Mesenchymal stem cell (in vitro differentiated cells and primary cell): Measurements from ENCODE around the gene TMEFF2.

Experiments used
- DNase-seq: peaks from one replicate; pipeline ENCODE4 v3.0.0-alpha.2; 2013
- H2AFZ ChIP-seq: one replicate; pipeline ENCODE4 v1.6.1; 2013; ENCODE audit warnings: low read depth, mild to moderate bottlenecking, control low read depth, inconsistent platforms, low read length, moderate library complexity
- H2AK5ac ChIP-seq: 2 replicates; pipeline ENCODE4 v1.6.1; 2013; ENCODE audit warnings: low read length, moderate library complexity, mild to moderate bottlenecking, inconsistent platforms; ENCODE audit not compliant: severe bottlenecking
- H2BK120ac ChIP-seq: one replicate; pipeline ENCODE4 v1.6.1; 2013; ENCODE audit warnings: low read depth, mild to moderate bottlenecking, inconsistent platforms, low read length, moderate library complexity
- H2BK12ac ChIP-seq, 2 experiments: one replicate each; pipeline ENCODE4 v1.6.1; 2013; ENCODE audit warnings: inconsistent platforms in 2 of 2, low read length in 2 of 2, mild to moderate bottlenecking in 2 of 2, moderate library complexity in 2 of 2, control low read depth in 1 of 2
- H2BK15ac ChIP-seq: one replicate; pipeline ENCODE4 v1.6.1; 2013; ENCODE audit warnings: mild to moderate bottlenecking, low read depth, inconsistent platforms; ENCODE audit not compliant: poor library complexity, severe bottlenecking
- H2BK5ac ChIP-seq: 2 replicates; pipeline ENCODE4 v1.6.1; 2013; ENCODE audit warnings: low read depth, mild to moderate bottlenecking, low read length, control low read depth, inconsistent platforms; ENCODE audit not compliant: poor library complexity, severe bottlenecking
- H3K14ac ChIP-seq, 2 experiments: one replicate each; pipeline ENCODE4 v1.6.1; 2013; ENCODE audit warnings: inconsistent platforms in 2 of 2, low read length in 2 of 2, control low read depth in 1 of 2, mild to moderate bottlenecking in 1 of 2, moderate library complexity in 1 of 2
- H3K18ac ChIP-seq, 2 experiments: one replicate each; pipeline ENCODE4 v1.6.1; 2013; ENCODE audit warnings: inconsistent platforms in 2 of 2, low read length in 2 of 2, control low read depth in 1 of 2, low read depth in 1 of 2, mild to moderate bottlenecking in 1 of 2
- H3K23ac ChIP-seq, 2 experiments: one replicate each; pipeline ENCODE4 v1.6.1; 2013; ENCODE audit warnings: inconsistent platforms in 2 of 2, low read length in 2 of 2, mild to moderate bottlenecking in 2 of 2, moderate library complexity in 2 of 2, control low read depth in 1 of 2
- H3K27ac ChIP-seq: 2 replicates; pipeline ENCODE4 v1.5.1; 2013; ENCODE audit warnings: mild to moderate bottlenecking, moderate library complexity, low read length, control low read depth, inconsistent platforms; ENCODE audit not compliant: poor library complexity, severe bottlenecking
- H3K27me3 ChIP-seq, 2 experiments: 2 replicates each; pipeline versions ENCODE4 v1.6.1 to v1.7.0; 2013; ENCODE audit warnings: low read length in 2 of 2, mild to moderate bottlenecking in 2 of 2, moderate library complexity in 2 of 2, control low read depth in 1 of 2, inconsistent platforms in 1 of 2; ENCODE audit not compliant: control insufficient read depth in 1 of 2, insufficient read depth in 1 of 2
- H3K36me3 ChIP-seq, 2 experiments: 2 replicates each; pipeline versions ENCODE4 v1.6.1 to v1.7.0; 2013; ENCODE audit warnings: low read length in 2 of 2, control low read depth in 1 of 2, inconsistent platforms in 1 of 2, low read depth in 1 of 2, mild to moderate bottlenecking in 1 of 2; ENCODE audit not compliant: insufficient read depth in 2 of 2, control insufficient read depth in 1 of 2
- H3K4ac ChIP-seq, 2 experiments: one replicate each; pipeline ENCODE4 v1.6.1; 2013; ENCODE audit warnings: inconsistent platforms in 2 of 2, low read length in 2 of 2, mild to moderate bottlenecking in 2 of 2, moderate library complexity in 2 of 2, control low read depth in 1 of 2, low read depth in 1 of 2
- H3K4me1 ChIP-seq: 2 replicates; pipeline ENCODE4 v1.6.1; 2013; ENCODE audit warnings: low read depth, low read length, control low read depth; ENCODE audit not compliant: control insufficient read depth, insufficient read depth
- H3K4me2 ChIP-seq: 2 replicates; pipeline ENCODE4 v1.6.1; 2013; ENCODE audit warnings: low read length, mild to moderate bottlenecking, inconsistent platforms; ENCODE audit not compliant: poor library complexity, severe bottlenecking
- H3K4me3 ChIP-seq, 2 experiments: 2 replicates each; pipeline versions ENCODE4 v1.5.1 to v1.7.0; 2013; ENCODE audit warnings: low read length in 2 of 2, mild to moderate bottlenecking in 2 of 2, control low read depth in 1 of 2, low read depth in 1 of 2; ENCODE audit not compliant: insufficient read depth in 1 of 2
- H3K79me1 ChIP-seq: replicated peaks from 2 replicates; pipeline ENCODE4 v1.6.1; 2013; ENCODE audit warnings: mild to moderate bottlenecking, control low read depth, low read length, inconsistent platforms; ENCODE audit not compliant: poor library complexity, severe bottlenecking
- H3K9ac ChIP-seq: 2 replicates; pipeline ENCODE4 v1.7.0; 2013; ENCODE audit warnings: mild to moderate bottlenecking, low read length, moderate library complexity
- H3K9me3 ChIP-seq: 2 replicates; pipeline ENCODE4 v1.7.0; 2013; ENCODE audit warnings: mild to moderate bottlenecking, low read length; ENCODE audit not compliant: control insufficient read depth
- H4K8ac ChIP-seq: one replicate; pipeline ENCODE4 v1.6.1; 2013; ENCODE audit warnings: inconsistent platforms, mild to moderate bottlenecking, low read length, moderate library complexity
- H4K91ac ChIP-seq: one replicate; pipeline ENCODE4 v1.6.1; 2013; ENCODE audit warnings: mild to moderate bottlenecking, low read length, inconsistent platforms
- WGBS: methylation state at CpG from one replicate; pipeline ENCODE4 v1.1.7; 2013; ENCODE audit warnings: mixed read lengths; 5-methylcytosine and 5-hydroxymethylcytosine counted together

Gene TMEFF2

GRCh38 chr2:192122946-192123345 is 71.8 kb downstream of the TMEFF2 start:
- H2AK5ac ChIP-seq, result no peak overlapping the region
- no peak overlapping the region for H2AFZ ChIP-seq
- H2BK12ac ChIP-seq, result no peak overlapping the region
- H3K14ac ChIP-seq, result no peak overlapping the region
- H3K4me3 ChIP-seq, result no peak overlapping the region
- no peak overlapping the region for H3K4ac ChIP-seq
- no peak for DNase-seq
- H3K79me1 ChIP-seq, result no peaks in the 10 kb centered on the region
- H3K27ac ChIP-seq, result no peak overlapping the region
- H3K9ac ChIP-seq, result no peak overlapping the region
- H4K8ac ChIP-seq, result no peak overlapping the region
- peaks cover 1% of the 10 kb centered on the region for H3K9me3 ChIP-seq
- no peaks in the 10 kb centered on the region for H3K36me3 ChIP-seq
- H3K18ac ChIP-seq, result no peak overlapping the region
- H3K4me2 ChIP-seq, result no peak overlapping the region
- no peak overlapping the region for H3K23ac ChIP-seq
- no peaks in the 10 kb centered on the region for H3K4me1 ChIP-seq
- no peak overlapping the region for H2BK5ac ChIP-seq
- no peak overlapping the region for H2BK15ac ChIP-seq
- H3K27me3 ChIP-seq, result no peaks in the 10 kb centered on the region
- no peak overlapping the region for H4K91ac ChIP-seq
- no peak overlapping the region for H2BK120ac ChIP-seq

DNA sequence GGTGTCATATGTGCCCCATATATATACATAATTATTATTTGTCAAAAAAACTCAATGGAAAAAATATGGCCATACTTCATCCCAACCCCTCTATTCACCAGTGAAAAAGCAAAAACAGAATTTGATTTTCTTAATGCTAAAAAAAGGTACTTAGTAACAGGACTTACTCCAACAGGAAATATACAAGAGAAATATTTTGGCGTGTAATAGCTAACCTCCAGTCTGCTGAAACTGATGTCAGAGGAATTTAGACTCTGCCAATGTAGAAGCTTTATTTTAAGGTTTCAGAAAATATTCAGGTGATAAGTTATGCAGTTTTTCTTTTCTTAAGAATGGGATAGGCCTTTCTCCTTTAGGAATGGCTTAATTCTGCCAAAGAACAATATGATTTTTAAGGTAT is 72.6 kb downstream of the TMEFF2 start:
- Histone ChIP-seq H3K27me3 (no peaks in the 10 kb centered on the region), H3K18ac (no peak overlapping the region), H2BK120ac (no peak overlapping the region), H4K8ac (no peak overlapping the region), H4K91ac (no peak overlapping the region), H3K4me2 (no peak overlapping the region), H2BK15ac (no peak overlapping the region), H3K14ac (no peak overlapping the region), H3K23ac (no peak overlapping the region), H3K4ac (no peak overlapping the region), H3K9ac (no peak overlapping the region), H3K79me1 (no peaks in the 10 kb centered on the region), H3K9me3 (peaks cover 6% of the 10 kb centered on the region), H3K4me3 (no peak overlapping the region), H2BK12ac (no peak overlapping the region), H3K27ac (no peak overlapping the region), H2BK5ac (no peak overlapping the region), H3K36me3 (no peaks in the 10 kb centered on the region), H2AK5ac (no peak overlapping the region), H3K4me1 (no peaks in the 10 kb centered on the region), H2AFZ (no peak overlapping the region)
- WGBS, result 90% methylated on average over 1 of the region's 1 CpG
- no peak for DNase-seq

DNA sequence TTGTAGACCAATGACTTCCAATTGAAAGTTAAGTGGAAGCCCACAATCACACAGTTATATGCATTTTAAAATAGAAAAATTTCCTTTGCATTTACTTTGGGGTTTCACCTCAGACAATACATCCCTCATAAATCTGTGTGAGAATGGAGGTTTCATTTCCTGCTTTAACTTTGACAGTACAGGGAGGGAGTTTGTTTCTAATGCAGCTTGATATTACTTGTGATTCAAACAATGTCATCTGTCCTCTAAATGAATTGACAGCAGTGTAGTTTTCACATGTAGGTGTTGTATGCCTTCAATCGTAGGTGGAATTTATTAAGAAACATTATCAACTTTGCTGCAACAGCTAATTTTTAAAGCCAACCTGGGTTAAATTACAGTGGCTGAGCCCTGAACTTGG is 75.2 kb downstream of the TMEFF2 start:
- Histone ChIP-seq H3K23ac (no peak overlapping the region), H3K4ac (no peak overlapping the region), H3K14ac (no peak overlapping the region), H3K27me3 (no peaks in the 10 kb centered on the region), H3K4me3 (no peak overlapping the region), H4K91ac (no peak overlapping the region), H3K18ac (no peak overlapping the region), H2AFZ (no peak overlapping the region), H3K9me3 (peaks cover 9% of the 10 kb centered on the region), H2BK5ac (no peak overlapping the region), H3K27ac (no peak overlapping the region), H3K79me1 (no peaks in the 10 kb centered on the region), H2AK5ac (no peak overlapping the region), H3K9ac (no peak overlapping the region), H2BK12ac (no peak overlapping the region), H3K36me3 (no peaks in the 10 kb centered on the region), H2BK15ac (no peak overlapping the region), H3K4me2 (no peak overlapping the region), H4K8ac (no peak overlapping the region), H3K4me1 (no peaks in the 10 kb centered on the region), H2BK120ac (no peak overlapping the region)
- WGBS, result no CpG with 5 or more reads among the region's 1 CpG
- DNase-seq, result no peak

DNA sequence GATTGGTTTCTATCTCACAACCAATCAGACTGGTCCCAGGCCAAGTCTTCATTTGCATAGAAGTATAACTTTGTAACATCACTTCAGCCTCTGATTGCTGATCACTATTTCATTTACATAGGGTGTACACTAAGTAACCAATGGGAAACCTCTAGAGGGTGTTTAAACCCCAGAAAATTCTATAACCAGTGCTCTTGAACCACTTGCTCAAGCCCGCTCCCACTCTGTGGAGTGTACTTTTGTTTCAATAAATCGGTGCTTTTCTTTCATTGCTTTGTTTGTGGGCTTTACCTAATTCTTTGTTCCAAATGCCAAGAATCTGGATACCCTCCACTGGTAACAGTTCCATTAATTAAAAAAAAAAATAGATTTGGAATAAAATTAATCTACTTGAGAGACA is 77.0 kb downstream of the TMEFF2 start:
- Histone ChIP-seq H3K4me3 (no peak overlapping the region), H4K8ac (no peak overlapping the region), H2BK120ac (no peak overlapping the region), H3K27ac (no peak overlapping the region), H4K91ac (no peak overlapping the region), H3K27me3 (no peaks in the 10 kb centered on the region), H3K4ac (no peak overlapping the region), H2BK12ac (no peak overlapping the region), H3K79me1 (no peaks in the 10 kb centered on the region), H3K4me2 (no peak overlapping the region), H3K9me3 (peaks cover 9% of the 10 kb centered on the region), H3K36me3 (no peaks in the 10 kb centered on the region), H2BK5ac (no peak overlapping the region), H3K9ac (no peak overlapping the region), H3K4me1 (no peaks in the 10 kb centered on the region), H2AK5ac (no peak overlapping the region), H2BK15ac (no peak overlapping the region), H3K18ac (no peak overlapping the region), H2AFZ (no peak overlapping the region), H3K23ac (no peak overlapping the region), H3K14ac (no peak overlapping the region)
- WGBS, result 100% methylated on average over 1 of the region's 2 CpGs
- no peak for DNase-seq
